ENCODE results near the gene EIF5.
"Not testable (repeated sequence)": the region's sequence is repeated elsewhere in the genome, so short reads cannot be mapped to it uniquely, and the experiment has no call there.

EIF5 gene

DNA sequence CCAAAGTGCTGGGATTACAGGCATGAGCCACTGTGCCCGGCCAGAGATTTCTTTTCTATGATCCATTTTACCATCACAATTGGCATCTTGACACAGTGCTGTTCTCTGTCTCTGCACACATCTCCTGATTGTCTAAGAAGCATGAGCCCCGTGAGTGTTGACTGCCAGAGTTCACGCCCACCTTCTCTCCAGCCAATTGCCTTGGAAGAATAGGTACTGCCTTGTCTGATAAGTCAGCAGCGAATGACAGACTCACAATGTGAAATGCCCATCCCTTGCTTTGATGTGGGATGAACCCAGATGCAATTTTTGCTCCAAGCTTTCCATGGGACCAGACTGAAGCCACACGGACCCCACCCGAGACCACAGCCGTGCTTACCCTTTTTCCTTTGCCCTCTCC, 19.3 kb downstream of the EIF5 start:
- TF ChIP-seq, protein P1, sequence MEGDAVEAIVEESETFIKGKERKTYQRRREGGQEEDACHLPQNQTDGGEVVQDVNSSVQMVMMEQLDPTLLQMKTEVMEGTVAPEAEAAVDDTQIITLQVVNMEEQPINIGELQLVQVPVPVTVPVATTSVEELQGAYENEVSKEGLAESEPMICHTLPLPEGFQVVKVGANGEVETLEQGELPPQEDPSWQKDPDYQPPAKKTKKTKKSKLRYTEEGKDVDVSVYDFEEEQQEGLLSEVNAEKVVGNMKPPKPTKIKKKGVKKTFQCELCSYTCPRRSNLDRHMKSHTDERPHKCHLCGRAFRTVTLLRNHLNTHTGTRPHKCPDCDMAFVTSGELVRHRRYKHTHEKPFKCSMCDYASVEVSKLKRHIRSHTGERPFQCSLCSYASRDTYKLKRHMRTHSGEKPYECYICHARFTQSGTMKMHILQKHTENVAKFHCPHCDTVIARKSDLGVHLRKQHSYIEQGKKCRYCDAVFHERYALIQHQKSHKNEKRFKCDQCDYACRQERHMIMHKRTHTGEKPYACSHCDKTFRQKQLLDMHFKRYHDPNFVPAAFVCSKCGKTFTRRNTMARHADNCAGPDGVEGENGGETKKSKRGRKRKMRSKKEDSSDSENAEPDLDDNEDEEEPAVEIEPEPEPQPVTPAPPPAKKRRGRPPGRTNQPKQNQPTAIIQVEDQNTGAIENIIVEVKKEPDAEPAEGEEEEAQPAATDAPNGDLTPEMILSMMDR (conservative IDR thresholded peaks at IDR 0.05; ENCODE audit: control insufficient read depth, insufficient read depth, low read depth, low read length): no peak
- no peak overlapping the region for H3K4me3 ChIP-seq (ENCODE audit: control insufficient read depth, low read depth, low read length)
- DNase-seq (ENCODE audit: low read depth): no peak

DNA sequence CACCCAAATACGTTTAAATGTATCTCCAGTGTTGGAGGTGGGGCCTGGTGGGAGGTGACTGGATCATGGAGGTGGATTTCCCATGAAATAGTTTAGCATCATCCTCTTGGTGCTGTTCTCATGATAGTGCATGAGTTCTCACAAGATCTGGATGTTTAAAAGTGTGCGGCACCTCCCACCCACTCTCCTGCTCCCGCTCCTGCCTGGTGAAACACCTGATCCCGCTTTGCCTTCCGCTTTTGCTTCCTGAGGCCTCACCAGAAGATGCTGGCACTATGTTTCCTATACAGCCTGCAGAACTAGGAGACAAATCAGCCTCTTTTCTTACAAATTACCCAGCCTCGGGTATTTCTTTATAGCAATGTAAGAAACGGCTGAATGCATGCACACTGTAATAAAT, 20.1 kb downstream of the EIF5 start:
- TF ChIP-seq, protein P1 (conservative IDR thresholded peaks at IDR 0.05; ENCODE audit: control insufficient read depth, insufficient read depth, low read depth, low read length): no peak
- no peak for DNase-seq (ENCODE audit: low read depth)
- no peak overlapping the region for H3K4me3 ChIP-seq (ENCODE audit: control insufficient read depth, low read depth, low read length)

DNA sequence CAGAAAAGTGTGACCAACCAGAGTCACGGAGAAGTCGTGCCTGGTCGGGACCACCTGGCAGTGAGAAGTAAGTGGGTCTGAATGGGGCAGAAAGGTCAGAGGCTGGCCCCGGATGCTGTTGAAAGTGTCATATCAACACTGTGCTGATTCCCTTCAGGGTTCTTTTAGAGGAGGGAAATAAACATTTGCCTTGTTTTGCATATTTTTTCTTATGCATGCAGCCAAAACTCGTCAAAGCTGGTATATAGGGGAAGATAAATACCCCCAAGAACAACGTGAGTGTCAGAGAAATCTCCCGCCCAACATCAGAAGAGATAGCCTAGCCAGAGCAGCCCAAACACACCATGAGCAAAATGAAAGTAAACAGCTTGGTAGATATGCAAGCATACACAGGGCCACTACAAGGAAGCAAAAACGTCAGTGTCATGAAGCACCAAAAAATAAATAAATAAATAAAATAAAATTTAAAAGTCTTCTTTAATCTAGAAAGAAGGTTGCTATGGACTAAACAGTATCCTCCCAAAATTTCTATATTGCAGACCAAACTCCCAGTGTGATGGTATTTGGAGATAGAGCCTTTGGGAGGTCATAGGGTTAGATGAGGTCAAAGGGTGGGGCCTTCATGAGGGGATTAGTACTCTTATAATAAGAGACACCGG, 22.1 kb downstream of the EIF5 start:
- no peak overlapping the region for H3K4me3 ChIP-seq (ENCODE audit: control insufficient read depth, low read depth, low read length)
- DNase-seq (ENCODE audit: low read depth): no peak
- TF ChIP-seq, protein P1 (conservative IDR thresholded peaks at IDR 0.05; ENCODE audit: control insufficient read depth, insufficient read depth, low read depth, low read length): no peak

DNA sequence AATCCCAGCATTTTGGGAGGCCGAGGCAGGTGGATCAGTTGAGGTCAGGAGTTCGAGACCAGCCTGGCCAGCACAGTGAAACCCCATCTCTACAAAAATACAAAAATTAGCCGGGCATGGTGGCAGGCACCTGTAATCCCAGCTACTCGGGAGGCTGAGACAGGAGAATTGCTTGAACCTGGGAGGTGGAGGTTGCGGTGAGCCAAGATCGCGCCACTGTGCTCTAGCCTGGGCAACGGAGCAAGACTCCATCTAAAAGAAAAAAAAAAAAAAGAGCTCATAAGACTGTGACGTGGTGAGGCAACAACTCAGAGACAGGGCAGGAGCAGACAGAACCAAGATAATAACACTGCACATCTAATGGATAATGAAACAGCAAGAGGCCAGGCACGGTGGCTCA, 23.5 kb downstream of the EIF5 start:
- H3K4me3 ChIP-seq (ENCODE audit: control insufficient read depth, low read depth, low read length): not testable (repeated sequence)

DNA sequence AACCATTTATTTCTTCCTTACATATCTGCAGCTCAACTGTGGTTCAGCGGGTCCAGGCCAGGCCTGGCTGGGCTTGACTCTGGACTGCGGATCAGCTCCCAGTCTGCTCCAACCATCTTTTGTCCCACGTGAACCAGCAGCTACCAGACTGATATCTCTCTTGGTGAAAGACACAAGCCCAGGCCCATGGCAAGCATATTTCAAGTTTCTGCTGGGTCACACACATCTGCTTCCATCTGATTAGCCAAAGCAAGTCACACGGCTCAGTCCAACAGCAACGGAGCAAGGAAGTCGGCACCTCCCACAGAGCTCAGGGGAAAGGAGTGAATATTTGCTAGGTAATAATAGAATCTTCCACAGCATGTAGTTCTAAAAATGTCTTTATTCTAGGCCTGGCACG, 26.5 kb downstream of the EIF5 start:
- TF ChIP-seq, protein P1 (conservative IDR thresholded peaks at IDR 0.05; ENCODE audit: control insufficient read depth, insufficient read depth, low read depth, low read length): no peak
- H3K4me3 ChIP-seq (ENCODE audit: control insufficient read depth, low read depth, low read length): no peak overlapping the region
- DNase-seq (ENCODE audit: low read depth): no peak

More for the DNA sequence above, 23.5 kb downstream of the EIF5 start:
- not testable (repeated sequence) for DNase-seq (ENCODE audit: low read depth)

DNA sequence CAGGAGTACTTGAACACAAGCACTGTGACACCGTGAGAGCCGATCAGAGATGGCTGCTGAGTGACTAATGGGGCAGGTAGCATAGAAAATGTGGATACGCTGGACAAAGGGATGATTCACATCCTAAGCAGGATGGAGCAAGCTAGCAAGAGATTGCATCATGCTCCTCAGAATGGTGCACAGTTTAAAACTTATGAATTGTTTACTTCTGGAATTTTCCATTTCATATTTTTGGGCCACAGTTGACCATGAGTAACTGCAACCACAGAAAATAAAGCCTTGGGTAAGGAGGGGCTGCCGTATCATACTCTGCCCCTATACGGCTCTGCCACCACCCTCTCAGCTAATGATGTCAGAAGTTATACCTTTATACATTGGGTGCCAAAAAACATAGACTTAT, 27.8 kb downstream of the EIF5 start:
- TF ChIP-seq, protein P1 (conservative IDR thresholded peaks at IDR 0.05; ENCODE audit: control insufficient read depth, insufficient read depth, low read depth, low read length): no peak
- peak; percentile 98 for DNase-seq (ENCODE audit: low read depth)
- no peak overlapping the region for H3K4me3 ChIP-seq (ENCODE audit: control insufficient read depth, low read depth, low read length)

DNA sequence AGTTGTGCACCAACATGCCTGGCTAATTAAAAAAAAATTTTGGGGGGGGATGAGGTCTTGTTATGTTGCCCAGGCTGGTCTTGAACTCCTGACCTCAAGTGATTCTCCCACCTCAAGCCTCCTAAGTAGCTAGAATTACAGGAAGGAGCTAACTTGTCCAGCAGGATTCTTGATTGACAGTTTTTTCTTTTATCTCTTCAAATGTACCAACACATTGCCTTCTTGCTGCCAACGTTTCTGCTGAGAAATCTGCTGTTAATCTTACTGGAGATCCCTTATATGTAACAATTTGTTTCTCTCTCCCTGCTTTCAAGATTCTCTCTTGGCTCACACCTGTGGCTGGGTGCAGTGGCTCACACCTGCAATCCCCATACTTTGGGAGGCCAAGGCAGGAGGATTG, 28.7 kb downstream of the EIF5 start:
- no peak overlapping the region for H3K4me3 ChIP-seq (ENCODE audit: control insufficient read depth, low read depth, low read length)
- TF ChIP-seq, protein P1 (conservative IDR thresholded peaks at IDR 0.05; ENCODE audit: control insufficient read depth, insufficient read depth, low read depth, low read length): no peak
- no peak for DNase-seq (ENCODE audit: low read depth)

Measured in fibroblast of mammary gland (primary cell).